ENCODE measurements around the gene NAALADL2.
A peak's percentile ranks its signal among the peaks of the same experiment; 100 is the strongest.
"Not testable (repeated sequence)": the region's sequence is repeated elsewhere in the genome, so short reads cannot be mapped to it uniquely, and the experiment has no call there.

Gene NAALADL2

DNA sequence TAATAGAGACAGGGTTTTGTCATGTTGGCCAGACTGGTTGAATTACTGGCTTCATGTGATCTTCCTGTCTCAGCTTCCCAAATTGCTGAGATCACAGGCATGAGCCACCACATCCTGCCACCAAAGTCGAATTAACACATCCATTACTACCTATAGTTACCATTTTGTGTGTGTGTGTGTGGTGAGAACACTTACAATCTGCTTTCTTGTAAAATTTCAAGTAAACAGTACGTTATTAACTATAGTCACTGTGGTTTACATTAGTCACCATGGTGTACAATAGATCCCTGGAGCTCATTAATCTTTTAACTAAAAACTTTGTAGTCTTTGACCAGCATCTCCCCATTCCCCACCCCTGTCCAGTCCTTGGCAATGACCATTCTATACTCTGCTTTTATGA lies 270.0 kb downstream of the NAALADL2 start:
- peak overlapping the region; percentile 25; the same call in 1 of the 2 replicates for H3K27ac ChIP-seq
- TF ChIP-seq, protein P1, sequence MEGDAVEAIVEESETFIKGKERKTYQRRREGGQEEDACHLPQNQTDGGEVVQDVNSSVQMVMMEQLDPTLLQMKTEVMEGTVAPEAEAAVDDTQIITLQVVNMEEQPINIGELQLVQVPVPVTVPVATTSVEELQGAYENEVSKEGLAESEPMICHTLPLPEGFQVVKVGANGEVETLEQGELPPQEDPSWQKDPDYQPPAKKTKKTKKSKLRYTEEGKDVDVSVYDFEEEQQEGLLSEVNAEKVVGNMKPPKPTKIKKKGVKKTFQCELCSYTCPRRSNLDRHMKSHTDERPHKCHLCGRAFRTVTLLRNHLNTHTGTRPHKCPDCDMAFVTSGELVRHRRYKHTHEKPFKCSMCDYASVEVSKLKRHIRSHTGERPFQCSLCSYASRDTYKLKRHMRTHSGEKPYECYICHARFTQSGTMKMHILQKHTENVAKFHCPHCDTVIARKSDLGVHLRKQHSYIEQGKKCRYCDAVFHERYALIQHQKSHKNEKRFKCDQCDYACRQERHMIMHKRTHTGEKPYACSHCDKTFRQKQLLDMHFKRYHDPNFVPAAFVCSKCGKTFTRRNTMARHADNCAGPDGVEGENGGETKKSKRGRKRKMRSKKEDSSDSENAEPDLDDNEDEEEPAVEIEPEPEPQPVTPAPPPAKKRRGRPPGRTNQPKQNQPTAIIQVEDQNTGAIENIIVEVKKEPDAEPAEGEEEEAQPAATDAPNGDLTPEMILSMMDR (conservative IDR thresholded peaks at IDR 0.05) = no peak
- TF ChIP-seq ZFX (IDR thresholded peaks at IDR 0.05) = no peak

DNA sequence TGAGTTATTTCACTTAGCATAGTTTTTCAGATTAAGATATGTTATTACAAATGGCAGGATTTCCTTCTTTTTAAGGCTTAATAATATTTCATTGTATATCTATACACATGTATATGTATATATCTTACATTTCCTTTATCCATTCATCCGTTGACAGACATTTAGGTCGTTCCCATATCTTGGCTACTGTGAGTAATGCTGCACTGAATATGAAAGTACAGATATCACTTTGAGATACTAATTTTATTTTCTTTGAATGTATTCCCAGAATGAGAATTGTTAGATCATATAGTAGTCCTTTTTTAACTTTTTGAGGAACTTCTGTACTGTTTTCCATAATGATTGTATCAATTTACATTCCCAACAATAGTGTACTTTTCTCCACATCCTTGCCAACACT lies 270.4 kb downstream of the NAALADL2 start:
- no peak for TF ChIP-seq ZFX (IDR thresholded peaks at IDR 0.05)
- TF ChIP-seq, protein P1 (conservative IDR thresholded peaks at IDR 0.05) = no peak
- H3K27ac ChIP-seq = no peak overlapping the region

DNA sequence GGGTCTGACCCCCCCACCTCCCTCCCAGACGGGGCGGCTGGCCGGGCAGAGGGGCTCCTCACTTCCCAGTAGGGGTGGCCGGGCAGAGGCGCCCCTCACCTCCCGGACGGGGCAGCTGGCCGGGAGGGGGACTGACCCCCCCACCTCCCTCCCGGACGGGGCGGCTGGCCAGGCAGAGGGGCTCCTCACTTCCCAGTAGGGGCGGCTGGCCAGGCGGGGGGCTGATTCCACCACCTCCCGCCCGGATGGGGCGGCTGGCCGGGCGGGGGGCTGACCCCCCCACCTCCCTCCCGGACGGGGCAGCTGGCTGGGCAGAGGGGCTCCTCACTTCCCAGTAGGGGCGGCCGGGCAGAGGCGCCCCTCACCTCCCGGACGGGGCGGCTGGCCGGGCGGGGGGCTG lies 272.7 kb downstream of the NAALADL2 start:
- H3K27ac ChIP-seq = not testable (repeated sequence)

DNA sequence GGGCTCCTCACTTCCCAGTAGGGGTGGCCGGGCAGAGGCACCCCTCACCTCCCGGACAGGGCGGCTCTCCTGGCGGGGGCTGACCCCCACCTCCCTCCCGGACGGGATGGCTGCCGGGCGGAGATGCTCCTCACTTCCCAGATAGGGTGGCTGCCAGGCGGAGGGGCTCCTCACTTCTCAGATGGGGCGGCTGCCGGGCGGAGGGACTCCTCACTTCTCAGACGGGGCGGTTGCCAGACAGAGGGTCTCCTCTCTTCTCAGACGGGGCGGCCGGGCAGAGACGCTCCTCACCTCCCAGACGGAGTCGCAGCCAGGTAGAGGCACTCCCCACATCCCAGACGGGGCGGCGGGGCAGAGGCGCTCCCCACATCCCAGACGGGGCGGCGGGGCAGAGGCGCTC lies 273.6 kb downstream of the NAALADL2 start:
- not testable (repeated sequence) for H3K27ac ChIP-seq

DNA sequence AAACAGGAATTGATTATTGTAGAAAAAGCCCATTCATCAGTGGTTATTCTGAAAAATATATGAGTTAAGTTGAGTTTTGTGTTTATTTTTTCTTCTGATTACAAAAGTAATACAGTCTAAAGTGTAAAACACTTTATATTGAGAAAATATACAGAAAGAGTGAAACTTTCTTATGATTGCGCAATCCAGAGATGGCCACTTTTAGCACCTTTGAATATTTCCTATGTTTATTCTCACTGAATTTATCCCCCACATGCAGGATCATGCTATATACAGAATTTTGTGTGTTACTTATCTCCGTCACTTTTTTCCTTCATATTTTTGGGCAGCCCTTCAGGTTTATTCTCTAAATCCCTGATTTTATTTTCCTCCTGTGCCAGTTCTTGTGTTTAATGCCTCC lies 285.2 kb downstream of the NAALADL2 start:
- no peak overlapping the region for H3K27ac ChIP-seq
- TF ChIP-seq, protein P1 (conservative IDR thresholded peaks at IDR 0.05) = no peak
- no peak for TF ChIP-seq ZFX (IDR thresholded peaks at IDR 0.05)

DNA sequence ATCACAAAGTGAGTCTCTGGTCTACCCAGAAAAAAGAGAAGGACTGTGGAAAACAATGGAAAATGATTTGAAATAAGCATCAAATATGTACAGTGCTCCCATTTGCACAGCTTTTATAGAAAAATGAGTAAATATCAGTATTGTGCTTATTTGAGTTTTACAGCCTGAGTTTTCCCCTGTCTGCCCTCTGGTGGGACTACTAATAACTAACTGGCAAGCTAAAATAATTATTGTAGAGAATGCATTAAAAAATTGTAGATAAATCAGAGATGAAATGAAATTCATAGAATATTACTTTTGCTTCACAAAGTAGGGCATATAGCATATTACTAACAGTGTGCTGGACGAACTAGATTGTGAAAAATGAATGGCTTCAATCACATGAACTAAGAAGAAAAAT lies 287.1 kb downstream of the NAALADL2 start:
- TF ChIP-seq, protein P1 (conservative IDR thresholded peaks at IDR 0.05) = peak; percentile 39
- TF ChIP-seq ZFX (IDR thresholded peaks at IDR 0.05) = no peak
- no peak overlapping the region for H3K27ac ChIP-seq

DNA sequence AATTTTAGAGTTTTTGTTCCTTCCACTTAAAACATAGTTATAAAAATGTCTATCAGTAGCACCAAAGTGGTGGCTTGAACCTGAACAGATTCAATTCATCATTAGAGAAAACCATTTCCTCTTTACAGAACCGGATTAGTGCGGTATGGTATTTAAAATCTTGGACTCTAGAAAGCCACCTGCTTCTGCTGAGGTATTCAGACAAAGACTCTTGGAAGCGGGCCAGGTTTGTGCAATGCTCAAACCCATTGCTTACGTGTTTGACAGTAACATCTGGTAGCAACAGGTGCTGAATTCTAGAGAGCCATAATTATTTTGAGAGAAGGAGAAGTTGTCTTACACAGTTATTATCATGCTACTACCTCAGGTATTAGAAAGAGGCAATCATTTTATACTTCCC lies 290.5 kb downstream of the NAALADL2 start:
- TF ChIP-seq, protein P1 (conservative IDR thresholded peaks at IDR 0.05) = no peak
- TF ChIP-seq ZFX (IDR thresholded peaks at IDR 0.05) = no peak
- no peak overlapping the region for H3K27ac ChIP-seq

DNA sequence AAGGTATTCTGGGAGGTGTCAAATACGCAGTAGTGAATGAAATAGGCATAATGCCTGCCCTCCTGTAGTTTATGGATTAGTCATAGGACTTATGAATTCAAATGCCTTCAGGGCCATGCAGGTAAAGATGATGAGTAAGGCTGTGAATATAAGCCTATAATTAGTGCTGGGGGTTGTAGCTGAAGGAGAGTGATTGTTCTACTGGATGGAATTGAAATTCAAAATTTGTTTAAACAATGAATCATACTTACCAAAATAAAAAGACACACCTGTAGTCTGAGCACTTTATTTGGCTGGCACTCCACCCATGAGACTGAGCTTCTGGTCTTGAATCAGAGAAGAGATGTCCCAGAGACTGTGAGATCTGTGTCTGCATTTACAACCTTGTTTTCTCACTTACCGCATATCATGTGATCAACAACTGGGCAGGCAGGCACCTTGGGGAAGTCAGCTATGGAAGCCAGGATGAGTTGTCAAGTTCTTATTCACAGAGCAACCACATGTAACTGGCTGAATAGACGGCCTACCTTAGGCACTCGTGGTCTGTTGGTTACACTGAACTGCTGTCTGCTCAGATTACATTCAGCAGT lies 291.8 kb downstream of the NAALADL2 start:
- H3K27ac ChIP-seq = peak overlapping the region; percentile 44; the same call in 1 of the 2 replicates
- no peak for TF ChIP-seq ZFX (IDR thresholded peaks at IDR 0.05)
- TF ChIP-seq, protein P1 (conservative IDR thresholded peaks at IDR 0.05) = no peak
